Sigmoid colon (tissue), 4 donors: ENCODE data around the gene TNP2.

ENCODE experiments used
- EP300 ChIP-seq, 4 donors: sonication (generic); formaldehyde crosslinking; IDR thresholded peaks; one replicate each; pipeline ENCODE4 v1.6.1; 2017; ENCODE audit warnings: antibody characterized with exemption in 4 of 4
- POLR2A ChIP-seq, 2 donors: fragments of 450-650 bp; IDR thresholded peaks; one replicate each; pipeline ENCODE4 v1.6.1; 2016; ENCODE audit warnings: antibody characterized with exemption in 2 of 2, mild to moderate bottlenecking in 2 of 2, moderate library complexity in 2 of 2
- POLR2AphosphoS5 ChIP-seq, 4 donors: sonication (generic); formaldehyde crosslinking; IDR thresholded peaks; one replicate each; pipeline ENCODE4 v1.6.1; 2017; ENCODE audit warnings: antibody characterized with exemption in 4 of 4

DNA sequence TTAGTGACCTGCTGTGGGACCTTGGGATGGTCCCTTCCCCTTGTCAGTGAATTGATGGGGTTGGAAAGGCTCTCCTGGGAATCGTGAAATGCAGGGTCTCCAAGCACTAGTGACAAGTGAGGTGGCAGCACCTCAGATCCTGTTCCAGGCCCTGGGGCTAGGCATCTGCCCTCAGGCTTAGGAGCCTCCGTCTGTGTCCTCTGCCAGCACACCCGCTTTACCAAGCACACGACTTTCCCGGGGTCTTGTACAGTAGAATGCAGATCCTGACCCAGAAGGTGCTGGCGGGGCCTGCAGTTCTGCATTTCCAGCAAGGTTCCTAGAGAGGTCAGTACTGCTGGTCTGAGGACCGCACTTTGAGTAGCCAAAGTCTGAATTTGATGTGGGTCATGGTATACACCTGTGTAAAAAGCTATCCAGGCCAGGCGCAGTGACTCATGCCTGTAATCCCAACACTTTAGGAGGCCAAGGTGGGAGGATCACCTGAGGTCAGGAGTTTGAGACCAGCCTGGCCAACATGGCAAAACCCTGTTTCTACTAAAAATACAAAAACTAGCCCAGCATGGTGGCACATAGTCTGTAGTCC is 45.3 kb upstream of the TNP2 start:
- no peak for TF ChIP-seq EP300 (IDR thresholded peaks at IDR 0.05)
- no peak for TF ChIP-seq POLR2AphosphoS5 (IDR thresholded peaks at IDR 0.05)
- no peak for TF ChIP-seq POLR2A (IDR thresholded peaks at IDR 0.05)
